Activated T-cell treated with anti-CD3 and anti-CD28 coated beads, Interleukin-2, amount 50 U/mL, for 4 hours (primary cell): Measurements from ENCODE around the gene SNRPB. TPM values are rescaled to one million over a fixed set of nuclear protein-coding genes. Genes with fewer than 3 reads are reported as not detected.
"Not testable (repeated sequence)": the region's sequence is repeated elsewhere in the genome, so short reads cannot be mapped to it uniquely, and the experiment has no call there.

ENCODE experiments used
- ATAC-seq, 2 donors: fragments of 200-7000 bp; cut with Tn5 transposase; one replicate each; pipeline ENCODE4 v1.10.0; 2021
- DNase-seq: peaks from one replicate; pipeline ENCODE4 v3.0.0-alpha.2; 2020
- H3K27me3 Mint-ChIP-seq: one replicate; pipeline ENCODE4 v1.8.0; 2021; ENCODE audit warnings: low read depth, mixed read lengths
- H3K36me3 Mint-ChIP-seq: one replicate; pipeline ENCODE4 v1.8.0; 2022; ENCODE audit warnings: mixed read lengths; ENCODE audit not compliant: insufficient read depth
- H3K4me1 Mint-ChIP-seq: one replicate; pipeline ENCODE4 v1.8.0; 2021; ENCODE audit warnings: low read depth, mixed read lengths
- H3K4me3 Mint-ChIP-seq: one replicate; pipeline ENCODE4 v1.8.0; 2021; ENCODE audit warnings: mild to moderate bottlenecking, moderate library complexity, mixed read lengths
- H3K9me3 Mint-ChIP-seq: one replicate; pipeline ENCODE4 v1.8.0; 2021; ENCODE audit warnings: mixed read lengths
- total RNA-seq, 3 donors: library from RNA; stranded (reverse); gene quantifications; one replicate each; pipeline ENCODE4 v1.2.1, GENCODE V29; 2021

Gene SNRPB
- total RNA-seq, 3 donors from 2014 or later, result 613 to 744 (median 635) TPM

DNA sequence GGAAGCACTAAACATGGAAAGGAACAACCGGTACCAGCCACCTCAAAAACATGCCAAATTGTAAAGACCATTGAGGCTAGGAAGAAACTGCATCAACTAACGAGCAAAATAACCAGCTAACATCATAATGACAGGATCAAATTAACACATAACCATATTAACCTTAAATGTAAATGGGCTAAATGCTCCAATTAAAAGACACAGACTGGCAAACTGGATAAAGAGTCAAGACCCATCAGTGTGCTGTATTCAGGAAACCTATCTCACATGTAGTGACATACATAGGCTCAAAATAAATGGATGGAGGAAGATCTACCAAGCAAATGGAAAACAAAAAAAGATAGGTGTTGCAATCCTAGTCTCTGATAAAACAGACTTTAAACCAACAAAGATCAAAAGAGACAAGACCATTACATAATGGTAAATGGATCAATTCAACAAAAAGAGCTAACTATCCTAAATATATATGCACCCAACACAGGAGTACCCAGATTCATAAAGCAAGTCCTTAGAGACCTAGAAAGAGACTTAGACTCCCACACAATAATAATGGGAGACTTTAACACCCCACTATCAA lies 32.3 kb upstream of the SNRPB start:
- not testable (repeated sequence) for DNase-seq, H3K4me1 Mint-ChIP-seq, H3K4me3 Mint-ChIP-seq, ATAC-seq, H3K27me3 Mint-ChIP-seq, H3K9me3 Mint-ChIP-seq
- peaks cover 22% of the 10 kb centered on the region for H3K36me3 Mint-ChIP-seq

DNA sequence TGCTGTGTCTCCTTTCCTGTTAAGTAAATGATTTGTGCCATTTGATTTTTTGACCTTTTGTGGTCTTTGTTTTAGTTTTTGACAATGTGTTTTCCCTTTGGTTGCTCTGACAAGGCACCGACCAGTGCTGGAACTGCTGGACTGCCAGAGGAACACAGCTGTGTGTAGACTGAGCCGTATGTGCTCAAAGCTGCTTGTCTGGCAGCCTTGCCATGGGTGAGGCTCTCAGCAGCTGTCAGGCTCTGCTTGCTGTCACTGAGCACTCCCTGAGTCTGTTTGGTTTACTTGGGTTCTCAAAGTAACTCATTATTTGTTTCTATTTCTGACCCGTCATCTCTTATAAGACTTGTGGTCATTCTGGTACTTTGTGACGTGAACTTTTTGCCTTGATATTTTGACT lies 15.1 kb upstream of the SNRPB start:
- DNase-seq (no peak), ATAC-seq (no peak)
- H3K4me1 Mint-ChIP-seq, result no peaks in the 10 kb centered on the region
- peaks cover 6% of the 10 kb centered on the region for H3K9me3 Mint-ChIP-seq
- H3K4me3 Mint-ChIP-seq, result no peak overlapping the region
- H3K27me3 Mint-ChIP-seq, result no peaks in the 10 kb centered on the region
- peaks cover 65% of the 10 kb centered on the region for H3K36me3 Mint-ChIP-seq

GRCh38 chr20:2485080-2485479 lies 14.5 kb upstream of the SNRPB start:
- no peak for ATAC-seq
- Mint-ChIP-seq H3K4me3 (no peak overlapping the region), H3K4me1 (no peaks in the 10 kb centered on the region), H3K36me3 (peaks cover 69% of the 10 kb centered on the region), H3K27me3 (no peaks in the 10 kb centered on the region), H3K9me3 (peaks cover 6% of the 10 kb centered on the region)
- DNase-seq, result no peak

GRCh38 chr20:2483504-2483903 lies 12.9 kb upstream of the SNRPB start:
- Mint-ChIP-seq H3K36me3 (peaks cover 58% of the 10 kb centered on the region), H3K27me3 (no peaks in the 10 kb centered on the region), H3K4me1 (no peaks in the 10 kb centered on the region), H3K9me3 (peaks cover 6% of the 10 kb centered on the region), H3K4me3 (no peak overlapping the region)
- DNase-seq (no peak), ATAC-seq (no peak)

DNA sequence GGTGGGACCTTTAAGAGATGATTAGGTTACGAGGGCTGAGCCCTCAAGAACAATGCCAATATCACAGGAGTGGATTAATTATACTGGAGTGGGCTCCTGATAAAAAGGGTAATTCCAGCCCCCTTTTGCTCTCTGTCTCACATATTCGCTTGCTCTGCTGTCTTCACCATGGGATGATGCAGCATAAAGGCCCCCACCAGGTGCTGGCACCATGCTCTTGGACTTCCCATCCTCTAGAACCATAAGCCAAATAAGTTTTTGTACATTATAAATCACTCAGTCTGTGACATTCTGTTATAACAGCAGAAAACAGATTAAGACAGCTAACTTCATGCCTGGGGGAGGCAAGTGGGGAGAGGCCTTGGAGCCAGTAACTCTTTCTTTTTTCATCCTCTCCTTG lies 9.8 kb upstream of the SNRPB start:
- H3K4me1 Mint-ChIP-seq, result no peaks in the 10 kb centered on the region
- H3K4me3 Mint-ChIP-seq, result no peak overlapping the region
- H3K27me3 Mint-ChIP-seq, result no peaks in the 10 kb centered on the region
- peaks cover 48% of the 10 kb centered on the region for H3K36me3 Mint-ChIP-seq
- peaks cover 6% of the 10 kb centered on the region for H3K9me3 Mint-ChIP-seq
- no peak for ATAC-seq
- no peak for DNase-seq

DNA sequence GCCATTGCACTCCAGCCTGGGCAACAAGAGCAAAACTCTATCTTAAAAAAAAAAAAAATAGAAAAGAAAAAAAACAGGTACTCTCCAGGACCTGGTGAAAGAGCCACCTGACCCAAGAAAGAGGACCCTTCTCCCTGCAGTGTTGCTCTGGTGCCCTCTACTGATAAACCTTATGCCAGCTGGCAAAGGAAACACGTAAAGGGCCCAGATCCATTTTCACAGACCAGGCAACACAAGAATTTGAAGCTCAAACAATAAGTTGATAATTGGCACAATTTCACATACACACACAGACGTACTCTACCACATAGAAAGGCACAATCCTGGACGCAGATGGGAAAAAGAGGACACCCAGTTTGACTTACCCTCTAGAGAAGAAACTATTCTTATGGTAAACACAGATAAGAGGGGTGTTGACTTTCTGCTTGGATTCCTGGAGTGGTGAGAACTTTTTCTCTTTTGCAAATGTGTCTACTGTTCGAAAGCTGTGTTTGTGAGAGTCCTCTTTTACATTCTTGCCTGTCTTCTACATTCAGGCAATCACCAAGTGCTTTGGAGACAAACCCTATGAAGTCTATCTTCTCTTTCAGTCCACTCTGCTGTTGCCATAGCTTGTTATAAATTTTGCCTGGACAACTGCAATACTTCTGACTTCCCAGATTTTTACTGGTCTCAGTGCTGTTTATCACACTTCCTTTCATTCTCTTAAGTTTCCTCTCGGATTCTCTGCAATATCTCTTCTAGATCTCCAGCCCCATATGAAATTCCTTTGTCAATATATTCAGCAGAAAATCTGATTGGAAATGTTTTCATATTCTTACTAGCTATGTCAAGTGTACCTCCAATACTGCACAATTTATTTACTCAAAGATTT lies 6.4 kb upstream of the SNRPB start:
- no peak for ATAC-seq
- H3K4me3 Mint-ChIP-seq, result no peak overlapping the region

GRCh38 chr20:2475850-2476741 lies 5.5 kb upstream of the SNRPB start:
- Mint-ChIP-seq H3K36me3 (peaks cover 17% of the 10 kb centered on the region), H3K4me1 (peaks cover 2% of the 10 kb centered on the region), H3K9me3 (peaks cover 5% of the 10 kb centered on the region), H3K27me3 (no peaks in the 10 kb centered on the region), H3K4me3 (no peak overlapping the region)
- no peak for DNase-seq
- no peak for ATAC-seq

More for the DNA sequence above, 6.4 kb upstream of the SNRPB start:
- no peak for DNase-seq
- Mint-ChIP-seq H3K27me3 (no peaks in the 10 kb centered on the region), H3K4me1 (no peaks in the 10 kb centered on the region), H3K9me3 (peaks cover 6% of the 10 kb centered on the region), H3K36me3 (peaks cover 26% of the 10 kb centered on the region)

DNA sequence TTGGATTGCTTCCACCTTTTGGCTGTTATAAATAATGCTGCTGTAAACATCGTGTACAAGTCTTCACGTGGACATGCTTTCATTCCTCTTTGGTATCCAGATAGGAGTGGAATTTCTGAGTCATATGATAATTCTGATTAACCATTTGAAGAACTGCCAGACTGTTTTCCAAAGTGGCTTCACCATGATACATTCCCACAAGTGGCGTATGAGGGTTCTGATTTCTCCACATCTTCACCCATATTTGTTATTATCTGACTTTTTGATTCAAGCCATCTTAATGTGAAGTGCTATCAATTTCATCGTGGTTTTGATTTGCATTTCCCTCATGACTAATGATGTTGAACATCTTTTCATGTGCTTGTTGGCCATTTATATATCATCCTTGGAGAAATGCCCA lies 2.9 kb upstream of the SNRPB start:
- Mint-ChIP-seq H3K36me3 (peaks cover 18% of the 10 kb centered on the region), H3K27me3 (no peaks in the 10 kb centered on the region), H3K9me3 (no peaks in the 10 kb centered on the region), H3K4me1 (peaks cover 17% of the 10 kb centered on the region), H3K4me3 (no peak overlapping the region)
- DNase-seq, result no peak
- no peak for ATAC-seq

DNA sequence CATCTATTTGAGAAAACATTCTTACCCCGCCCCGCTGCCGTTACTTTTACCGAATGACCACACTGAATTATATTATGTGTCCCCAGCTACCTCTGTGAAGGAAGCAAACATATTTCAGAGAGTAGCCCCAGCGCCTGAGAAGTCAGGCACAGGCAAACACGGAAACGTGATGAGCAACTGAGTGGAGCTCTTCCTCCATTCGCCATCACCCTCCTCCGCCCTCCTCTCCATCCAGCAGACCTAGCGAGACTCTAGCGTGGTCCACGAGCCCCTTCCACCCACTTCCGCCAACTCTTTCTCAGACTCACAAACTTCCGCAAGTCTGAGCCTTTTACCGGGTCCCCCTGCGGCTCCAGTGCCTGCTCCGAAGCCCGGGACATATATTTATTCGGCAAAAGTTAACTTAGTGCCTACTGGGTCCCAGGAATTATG lies 582 bp downstream of the SNRPB start:
- H3K4me3 Mint-ChIP-seq, result peak overlapping the region; percentile 100
- DNase-seq (peak; percentile 47), ATAC-seq (peak; percentile 66)
- H3K9me3 Mint-ChIP-seq, result no peaks in the 10 kb centered on the region
- H3K4me1 Mint-ChIP-seq, result peaks cover 35% of the 10 kb centered on the region
- H3K27me3 Mint-ChIP-seq, result no peaks in the 10 kb centered on the region
- H3K36me3 Mint-ChIP-seq, result peaks cover 40% of the 10 kb centered on the region

DNA sequence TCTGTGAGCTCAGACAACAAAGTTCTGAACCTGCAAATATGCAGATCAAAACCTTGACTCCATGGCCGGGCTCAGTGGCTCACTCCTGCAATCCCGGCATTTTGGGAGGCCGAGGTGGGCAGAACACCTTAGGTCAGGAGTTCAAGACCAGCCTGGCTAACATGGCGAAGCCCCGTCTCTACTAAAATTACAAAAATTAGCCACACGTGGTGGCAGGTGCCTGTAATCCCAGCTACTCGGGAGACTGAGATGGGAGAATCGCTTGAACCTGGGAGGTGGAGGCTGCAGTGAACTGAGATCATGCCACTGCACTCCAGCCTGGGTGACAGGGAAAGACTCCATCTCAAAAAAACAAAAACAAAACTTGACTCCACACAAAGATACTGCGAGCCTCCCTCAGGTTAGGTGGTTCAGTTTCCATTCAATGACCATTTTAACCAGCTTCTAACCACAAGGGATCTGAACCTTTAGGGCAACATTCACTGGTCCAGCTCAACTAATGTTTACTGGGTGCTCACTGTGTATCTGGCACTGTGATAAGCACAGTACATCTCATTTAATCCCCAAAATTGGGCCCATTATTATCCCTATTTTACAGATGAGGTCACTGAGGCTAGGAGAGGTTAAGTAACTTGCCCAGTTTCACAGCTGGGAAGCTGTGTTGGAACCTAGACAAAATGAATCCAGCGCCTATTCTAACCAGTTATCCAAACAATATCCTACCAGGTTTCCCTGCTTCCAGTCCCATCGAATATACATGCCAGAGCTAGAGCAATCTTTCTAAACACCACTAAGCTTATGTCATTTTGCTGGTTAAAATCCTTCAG lies 1.8 kb downstream of the SNRPB start:
- DNase-seq, result no peak
- peaks cover 44% of the 10 kb centered on the region for H3K36me3 Mint-ChIP-seq
- ATAC-seq, result no peak
- no peaks in the 10 kb centered on the region for H3K9me3 Mint-ChIP-seq
- peaks cover 38% of the 10 kb centered on the region for H3K4me1 Mint-ChIP-seq
- peak overlapping the region; percentile 100 for H3K4me3 Mint-ChIP-seq
- no peaks in the 10 kb centered on the region for H3K27me3 Mint-ChIP-seq

GRCh38 chr20:2467412-2467811 lies 3.2 kb downstream of the SNRPB start:
- DNase-seq, result no peak
- Mint-ChIP-seq H3K9me3 (no peaks in the 10 kb centered on the region), H3K36me3 (peaks cover 56% of the 10 kb centered on the region), H3K4me1 (peaks cover 38% of the 10 kb centered on the region), H3K27me3 (no peaks in the 10 kb centered on the region), H3K4me3 (peak overlapping the region; percentile 100)
- ATAC-seq, result no peak

GRCh38 chr20:2465100-2465499 lies 5.5 kb downstream of the SNRPB start:
- Mint-ChIP-seq H3K36me3 (peaks cover 67% of the 10 kb centered on the region), H3K9me3 (no peaks in the 10 kb centered on the region), H3K4me1 (peaks cover 31% of the 10 kb centered on the region), H3K4me3 (no peak overlapping the region), H3K27me3 (no peaks in the 10 kb centered on the region)
- ATAC-seq (no peak), DNase-seq (no peak)

DNA sequence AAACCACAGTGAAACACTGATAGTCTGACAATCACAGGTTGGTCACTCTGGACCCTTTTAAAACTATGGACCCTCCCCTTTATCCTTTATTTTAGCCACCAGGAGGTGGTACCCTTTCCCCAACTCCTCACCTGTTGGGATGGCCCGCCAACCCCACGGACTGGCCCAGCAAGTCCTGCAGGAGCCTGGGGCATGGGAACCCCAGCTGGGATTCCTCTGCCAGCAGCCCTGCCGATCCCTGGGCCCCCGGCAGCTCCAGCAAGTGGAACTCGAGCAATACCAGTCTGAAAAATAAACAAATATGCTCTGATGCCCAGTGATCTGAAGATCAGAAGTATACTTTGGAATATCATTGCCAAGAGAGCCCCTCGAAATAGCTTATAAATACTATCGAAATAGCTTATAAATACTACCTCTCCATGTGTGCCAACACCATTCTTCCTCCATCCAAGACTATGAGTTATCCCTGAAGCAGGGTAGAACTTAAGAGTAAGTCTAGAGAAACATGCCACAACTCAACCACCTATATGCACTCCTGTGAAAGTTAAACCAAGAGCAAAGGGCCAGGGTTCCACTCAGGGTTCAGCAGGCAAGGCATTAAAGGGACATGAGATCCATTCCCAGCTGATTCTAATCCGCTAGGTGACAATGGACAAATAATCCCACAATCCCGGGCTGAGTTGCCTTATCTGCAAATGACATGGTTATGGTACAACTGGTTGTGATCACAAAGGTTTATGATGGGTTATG lies 6.8 kb downstream of the SNRPB start:
- Mint-ChIP-seq H3K36me3 (peaks cover 72% of the 10 kb centered on the region), H3K27me3 (no peaks in the 10 kb centered on the region), H3K9me3 (no peaks in the 10 kb centered on the region), H3K4me3 (no peak overlapping the region), H3K4me1 (peaks cover 23% of the 10 kb centered on the region)
- no peak for ATAC-seq
- DNase-seq, result no peak
